ENCODE data around the gene C2CD4D.

The C2CD4D gene

DNA sequence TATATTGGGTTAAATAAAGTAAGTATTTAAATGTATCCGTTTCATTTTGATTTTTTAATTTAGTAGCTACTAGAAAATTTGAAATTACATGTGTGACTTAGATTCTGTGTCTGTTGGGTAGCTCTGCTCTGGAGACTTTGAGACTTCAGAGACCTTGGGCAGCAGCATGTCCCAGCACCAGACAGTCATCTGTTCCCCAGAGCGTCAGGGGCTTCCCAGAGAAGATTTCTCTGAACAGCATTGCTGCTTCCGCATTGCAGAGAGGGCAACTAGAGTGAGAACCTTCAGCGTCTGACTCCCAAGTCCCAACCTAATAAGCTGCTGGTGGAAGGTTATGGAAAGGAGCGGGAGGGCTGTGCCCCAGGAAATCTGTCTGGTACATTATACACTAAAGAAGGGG is 41.0 kb downstream of the C2CD4D start:
- TF ChIP-seq, protein P1, sequence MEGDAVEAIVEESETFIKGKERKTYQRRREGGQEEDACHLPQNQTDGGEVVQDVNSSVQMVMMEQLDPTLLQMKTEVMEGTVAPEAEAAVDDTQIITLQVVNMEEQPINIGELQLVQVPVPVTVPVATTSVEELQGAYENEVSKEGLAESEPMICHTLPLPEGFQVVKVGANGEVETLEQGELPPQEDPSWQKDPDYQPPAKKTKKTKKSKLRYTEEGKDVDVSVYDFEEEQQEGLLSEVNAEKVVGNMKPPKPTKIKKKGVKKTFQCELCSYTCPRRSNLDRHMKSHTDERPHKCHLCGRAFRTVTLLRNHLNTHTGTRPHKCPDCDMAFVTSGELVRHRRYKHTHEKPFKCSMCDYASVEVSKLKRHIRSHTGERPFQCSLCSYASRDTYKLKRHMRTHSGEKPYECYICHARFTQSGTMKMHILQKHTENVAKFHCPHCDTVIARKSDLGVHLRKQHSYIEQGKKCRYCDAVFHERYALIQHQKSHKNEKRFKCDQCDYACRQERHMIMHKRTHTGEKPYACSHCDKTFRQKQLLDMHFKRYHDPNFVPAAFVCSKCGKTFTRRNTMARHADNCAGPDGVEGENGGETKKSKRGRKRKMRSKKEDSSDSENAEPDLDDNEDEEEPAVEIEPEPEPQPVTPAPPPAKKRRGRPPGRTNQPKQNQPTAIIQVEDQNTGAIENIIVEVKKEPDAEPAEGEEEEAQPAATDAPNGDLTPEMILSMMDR (conservative IDR thresholded peaks at IDR 0.05; ENCODE audit: control insufficient read depth, insufficient read depth, low read depth, low read length), result no peak
- no peak overlapping the region for H3K4me3 ChIP-seq (ENCODE audit: control insufficient read depth, low read depth, low read length)
- no peak for DNase-seq (ENCODE audit: low read depth)

DNA sequence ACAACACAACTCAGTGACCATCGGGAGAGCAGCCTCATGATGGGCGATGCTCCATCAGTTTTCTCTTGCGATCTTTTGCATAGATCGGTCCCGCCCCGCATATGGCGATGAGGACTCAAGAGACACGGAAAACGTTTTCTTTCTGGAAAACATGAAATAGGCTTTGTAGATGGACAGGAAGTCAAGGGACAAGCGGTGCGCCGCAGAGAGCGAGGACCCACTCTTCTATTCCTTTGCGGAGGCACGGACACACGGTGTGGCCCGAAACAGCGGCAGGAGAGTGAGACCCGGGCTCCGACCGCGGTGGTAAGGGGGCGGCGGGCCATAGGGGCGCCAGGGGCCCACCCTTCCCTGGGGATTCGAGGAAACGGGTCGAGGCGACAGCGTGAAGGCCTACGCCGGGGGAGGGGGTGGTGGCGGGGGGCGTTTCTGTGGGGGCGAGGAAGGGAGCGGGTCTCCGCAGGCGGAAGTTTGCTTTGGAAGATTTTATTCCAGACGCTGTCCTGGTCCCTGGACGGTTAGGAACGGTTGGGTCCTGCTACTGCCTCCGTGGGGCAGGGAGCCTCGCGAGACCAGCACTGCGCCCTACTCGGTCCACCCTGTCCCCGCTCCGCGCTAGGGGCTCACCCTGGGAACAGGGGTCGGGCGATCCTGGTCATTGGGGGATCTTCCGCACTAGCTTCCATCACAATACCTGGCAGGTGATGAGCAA is 48.5 kb downstream of the C2CD4D start:
- DNase-seq (ENCODE audit: low read depth), result no peak
- H3K4me3 ChIP-seq (ENCODE audit: control insufficient read depth, low read depth, low read length), result peak overlapping the region; percentile 73
- TF ChIP-seq, protein P1 (conservative IDR thresholded peaks at IDR 0.05; ENCODE audit: control insufficient read depth, insufficient read depth, low read depth, low read length), result no peak

DNA sequence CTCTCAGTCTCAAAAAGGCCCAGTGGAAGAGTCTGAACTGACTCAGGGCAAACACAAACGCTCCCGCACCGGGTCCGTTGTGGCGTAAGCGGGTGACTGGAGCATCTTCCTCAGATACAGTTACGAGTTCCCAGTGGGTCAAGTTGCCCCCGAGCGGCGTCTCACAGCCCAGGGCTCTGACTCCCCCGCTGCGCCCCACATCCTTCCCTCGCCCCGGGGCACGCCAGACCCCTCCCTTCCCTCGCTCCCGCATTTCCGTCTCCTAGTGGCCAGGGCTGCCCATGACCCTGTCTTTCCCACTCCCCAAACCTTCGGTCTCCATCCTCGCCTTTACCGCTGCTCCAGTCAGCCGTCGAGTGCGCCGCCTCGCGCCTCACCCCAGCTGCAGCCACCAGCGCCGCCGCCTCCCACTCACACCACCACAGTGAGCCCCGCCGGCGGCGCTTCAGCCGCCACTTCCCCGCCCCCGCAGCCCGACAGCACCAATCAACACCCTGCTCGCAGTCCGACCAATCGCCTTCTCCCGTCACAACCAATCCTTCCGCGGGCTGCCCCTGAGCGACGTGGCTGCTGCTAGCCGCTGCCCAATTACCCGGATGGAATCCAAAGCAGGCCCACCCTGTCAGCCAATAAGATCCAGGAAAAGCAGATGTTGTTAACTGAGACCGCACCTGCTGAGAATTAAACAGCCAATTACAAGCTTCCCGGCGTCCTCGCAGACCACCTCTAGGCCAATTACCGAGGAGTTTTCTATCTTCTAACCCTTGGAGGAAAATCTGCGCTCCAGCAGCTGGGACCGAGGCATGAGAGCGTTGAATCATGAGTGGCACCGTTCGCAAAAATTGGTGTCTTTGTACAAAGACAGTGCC is 49.3 kb downstream of the C2CD4D start, which contains the start of gene TDRKH:
Gene TDRKH, minus strand, starts transcription at position 430 of the 869 bp plus-strand sequence. CDS start 7,478 bp downstream, outside the sequence.
- DNase-seq (ENCODE audit: low read depth), result peak; percentile 99
- H3K4me3 ChIP-seq (ENCODE audit: control insufficient read depth, low read depth, low read length), result peak within 1 kb of the TSS; percentile 73
- TF ChIP-seq, protein P1 (conservative IDR thresholded peaks at IDR 0.05; ENCODE audit: control insufficient read depth, insufficient read depth, low read depth, low read length), result no peak

Measured in fibroblast of mammary gland (primary cell).